GM12892 (cell line): ENCODE measurements around the gene U2SURP.

Experiments
- DNase-seq: peaks from one replicate; pipeline ENCODE4 v3.0.0; 2011; ENCODE audit not compliant: insufficient read length
- FAIRE-seq: peaks from 2 replicates; lab custom pipeline; 2011; peaks lifted over from hg19 to GRCh38; lab: Jason Lieb, UNC
- POLR2A ChIP-seq: IDR thresholded peaks from 2 replicates; pipeline ENCODE4 v1.6.1; 2011; ENCODE audit warnings: low read depth, low read length, control low read depth
- POLR2AphosphoS5 ChIP-seq: IDR thresholded peaks from 2 replicates; pipeline ENCODE4 v1.6.1; 2011; ENCODE audit warnings: low read depth, low read length, control low read depth
- TAF1 ChIP-seq: IDR thresholded peaks from 2 replicates; pipeline ENCODE4 v1.6.1; 2011; ENCODE audit warnings: low read depth, mild to moderate bottlenecking, control low read depth, low read length, borderline replicate concordance

The U2SURP gene

DNA sequence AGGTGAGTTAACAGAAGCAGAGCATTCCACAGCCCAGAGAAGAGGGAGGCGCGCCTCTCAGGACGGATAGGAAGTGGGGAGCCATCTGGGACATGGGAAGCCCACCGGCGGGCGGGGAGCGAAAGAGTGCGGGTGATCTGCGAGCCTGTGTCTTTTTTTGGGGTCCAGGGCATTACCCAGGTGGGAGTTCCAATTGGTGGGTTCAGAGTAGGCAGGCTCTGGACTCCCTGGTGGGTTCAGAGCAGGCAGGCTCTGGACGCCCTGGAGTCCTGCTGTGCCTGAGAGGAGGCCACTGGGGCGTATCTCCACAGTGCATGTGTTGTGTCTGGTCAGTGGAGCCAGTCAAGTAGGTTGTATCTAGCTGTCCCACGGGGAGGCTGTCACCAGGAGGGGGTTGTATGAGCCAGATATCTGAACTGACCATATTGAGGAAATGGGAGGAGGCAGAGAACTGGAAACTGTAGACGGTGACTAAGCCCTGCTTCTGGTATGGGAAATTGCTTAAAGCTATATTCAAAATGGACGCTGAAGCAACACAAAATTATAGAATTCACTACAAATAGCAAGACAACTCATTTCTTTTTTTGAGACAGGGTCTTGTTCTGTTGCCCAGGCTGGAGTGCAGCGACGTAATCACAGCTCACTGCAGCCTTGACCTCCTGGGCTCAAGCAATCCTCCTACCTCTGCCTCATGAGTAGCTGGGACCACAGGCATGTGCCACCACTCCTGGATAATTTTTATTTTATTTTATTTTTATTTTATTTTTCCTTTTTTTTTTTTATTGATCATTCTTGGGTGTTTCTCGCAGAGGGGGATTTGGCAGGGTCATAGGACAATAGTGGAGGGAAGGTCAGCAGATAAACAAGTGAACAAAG, 83.7 kb downstream of the U2SURP start:
- TF ChIP-seq POLR2AphosphoS5 (no peak), TAF1 (no peak), POLR2A (no peak)
- FAIRE-seq (peak; percentile 76), DNase-seq (no peak)

DNA sequence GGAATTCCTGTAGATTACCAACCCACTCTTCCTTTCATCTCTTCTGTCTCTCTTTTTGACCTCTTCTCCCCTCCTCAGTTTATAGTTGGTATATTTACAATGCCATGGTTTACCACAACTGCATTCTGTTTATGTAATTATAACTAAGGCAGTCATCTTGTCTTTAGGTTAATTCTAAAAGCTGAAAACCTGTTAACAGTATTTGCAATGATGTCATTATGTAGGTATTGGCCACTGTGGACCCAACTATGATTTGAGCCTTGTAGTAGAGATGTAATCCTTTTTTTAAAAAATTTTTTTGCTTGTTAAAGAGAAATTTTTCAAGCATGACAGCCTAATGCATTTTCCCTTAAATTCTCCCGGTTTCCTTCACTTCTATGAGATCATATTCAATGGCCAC, 87.5 kb downstream of the U2SURP start:
- FAIRE-seq (no peak), DNase-seq (no peak)
- TF ChIP-seq TAF1 (no peak), POLR2A (no peak), POLR2AphosphoS5 (no peak)

- FAIRE-seq (no peak), DNase-seq (no peak)
- TF ChIP-seq POLR2A: no peak
- no peak for TF ChIP-seq POLR2AphosphoS5
- TF ChIP-seq TAF1: no peak
Measured at GRCh38 chr3:143089965-143090364, 88.6 kb downstream of the U2SURP start.

GRCh38 chr3:143090486-143090885, 89.1 kb downstream of the U2SURP start:
- TF ChIP-seq TAF1 (no peak), POLR2AphosphoS5 (no peak), POLR2A (no peak)
- no peak for FAIRE-seq
- no peak for DNase-seq

- DNase-seq: no peak
- peak; percentile 14 for FAIRE-seq
- TF ChIP-seq POLR2AphosphoS5 (no peak), POLR2A (no peak), TAF1 (no peak)
Measured at GRCh38 chr3:143090976-143091837, 89.8 kb downstream of the U2SURP start.

- FAIRE-seq (no peak), DNase-seq (no peak)
Measured at GRCh38 chr3:143092191-143092590, 90.8 kb downstream of the U2SURP start.

DNA sequence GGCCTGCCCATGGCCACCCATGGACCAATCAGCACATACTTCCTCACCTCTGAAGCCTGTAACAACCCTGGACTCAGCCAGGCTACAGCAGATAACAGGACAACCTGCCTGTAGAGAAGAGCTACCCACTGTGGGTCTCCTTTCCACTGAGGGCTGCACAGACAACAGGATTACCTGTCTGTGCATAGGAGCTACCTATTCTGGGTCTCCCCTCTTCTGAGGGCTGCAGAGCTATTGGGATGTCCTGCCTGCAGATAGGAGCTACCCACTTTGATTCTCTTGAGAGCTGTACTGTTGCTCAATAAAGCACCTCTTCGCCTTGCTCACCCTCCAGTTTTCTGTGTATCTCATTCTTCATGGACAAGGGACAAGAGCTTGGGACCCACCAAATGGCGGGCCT, 94.4 kb downstream of the U2SURP start:
- FAIRE-seq: no peak
- TF ChIP-seq POLR2AphosphoS5 (no peak), TAF1 (no peak), POLR2A (no peak)
- DNase-seq: no peak

More at GRCh38 chr3:143092191-143092590, 90.8 kb downstream of the U2SURP start:
- TF ChIP-seq POLR2AphosphoS5: no peak
- no peak for TF ChIP-seq POLR2A
- TF ChIP-seq TAF1: no peak

- TF ChIP-seq POLR2AphosphoS5 (no peak), TAF1 (no peak), POLR2A (no peak)
- DNase-seq (no peak), FAIRE-seq (no peak)
Measured at GRCh38 chr3:143098032-143098764, 96.8 kb downstream of the U2SURP start.

GRCh38 chr3:143099210-143099609, 97.8 kb downstream of the U2SURP start:
- DNase-seq: no peak
- TF ChIP-seq POLR2AphosphoS5 (no peak), POLR2A (no peak), TAF1 (no peak)
- FAIRE-seq: no peak

- no peak for TF ChIP-seq TAF1
- no peak for TF ChIP-seq POLR2A
- TF ChIP-seq POLR2AphosphoS5: no peak
- no peak for DNase-seq
- FAIRE-seq: no peak
Measured at GRCh38 chr3:143099690-143100089, 98.3 kb downstream of the U2SURP start.

DNA sequence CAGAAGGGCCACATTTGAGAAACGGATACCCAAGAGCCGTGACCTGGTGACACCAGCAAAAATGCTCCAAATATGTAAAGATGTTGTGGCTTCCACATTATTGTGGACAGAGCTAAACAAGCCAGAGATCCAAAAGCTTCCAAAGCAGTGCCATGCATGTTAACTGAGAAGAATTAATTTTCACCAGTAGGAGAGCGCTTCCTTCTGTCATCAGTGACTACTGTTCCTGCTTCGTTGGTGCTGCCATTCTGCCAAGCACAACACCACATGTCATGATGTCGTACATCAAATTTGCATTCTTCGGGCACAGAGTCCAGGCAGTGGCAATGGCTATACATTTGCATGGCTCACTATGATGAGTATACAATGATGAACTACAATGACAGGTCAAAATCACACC, 99.1 kb downstream of the U2SURP start:
- FAIRE-seq (no peak), DNase-seq (no peak)
- TF ChIP-seq POLR2A (no peak), POLR2AphosphoS5 (no peak), TAF1 (no peak)
